GM12892 (cell line): ENCODE data around the gene NCOR2.

Source experiments
- DNase-seq: peaks from one replicate; pipeline ENCODE4 v3.0.0; 2011; ENCODE audit not compliant: insufficient read length
- FAIRE-seq: peaks from 2 replicates; lab custom pipeline; 2011; peaks lifted over from hg19 to GRCh38; lab: Jason Lieb, UNC
- POLR2A ChIP-seq: IDR thresholded peaks from 2 replicates; pipeline ENCODE4 v1.6.1; 2011; ENCODE audit warnings: low read depth, low read length, control low read depth
- POLR2AphosphoS5 ChIP-seq: IDR thresholded peaks from 2 replicates; pipeline ENCODE4 v1.6.1; 2011; ENCODE audit warnings: low read depth, low read length, control low read depth
- TAF1 ChIP-seq: IDR thresholded peaks from 2 replicates; pipeline ENCODE4 v1.6.1; 2011; ENCODE audit warnings: low read depth, mild to moderate bottlenecking, control low read depth, low read length, borderline replicate concordance

NCOR2 gene

DNA sequence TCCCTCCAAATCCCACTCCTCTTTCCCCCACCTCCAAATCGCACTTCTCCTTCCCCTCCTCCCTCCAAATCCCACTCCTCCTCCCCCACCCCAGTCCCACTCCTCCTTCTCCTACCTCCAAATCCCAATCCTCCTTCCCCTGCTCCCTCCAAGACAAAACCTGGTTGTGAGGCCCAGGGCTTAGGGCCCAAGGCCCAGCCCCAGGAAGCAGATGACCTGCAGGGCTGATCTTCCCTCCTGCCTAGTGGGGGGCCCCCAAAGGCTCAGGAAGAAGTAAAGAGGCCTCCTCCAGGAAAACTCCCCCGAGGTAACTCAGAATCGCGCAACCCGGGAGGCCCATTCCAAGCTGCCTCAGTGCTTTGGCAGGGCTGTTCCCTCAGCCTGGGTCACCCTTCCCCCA, 34.4 kb downstream of the NCOR2 start:
- FAIRE-seq (no peak), DNase-seq (no peak)
- TF ChIP-seq TAF1 (no peak), POLR2AphosphoS5 (no peak), POLR2A (no peak)

DNA sequence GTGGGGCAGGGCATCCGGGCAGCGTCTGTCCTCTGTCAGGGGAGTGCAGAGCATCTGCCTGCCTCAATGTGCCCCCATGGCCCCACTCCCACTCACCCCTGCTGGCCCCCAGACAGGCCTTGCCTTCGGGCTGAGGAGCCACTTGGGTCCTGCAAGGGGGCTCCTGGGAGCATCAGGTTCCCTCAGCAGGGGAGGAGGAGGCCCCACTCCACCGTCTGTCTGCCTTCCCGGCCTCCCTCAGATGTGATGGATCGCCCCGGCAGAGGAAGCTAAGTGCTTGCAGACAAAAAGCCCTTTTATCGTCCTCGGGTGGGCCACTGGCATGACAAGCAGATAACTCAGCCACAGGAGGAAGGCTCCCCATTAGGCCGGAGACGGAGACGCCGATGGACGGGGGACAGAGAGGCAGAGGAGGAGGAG, 35.1 kb downstream of the NCOR2 start:
- FAIRE-seq (no peak), DNase-seq (no peak)
- no peak for TF ChIP-seq POLR2A
- TF ChIP-seq POLR2AphosphoS5: no peak
- TF ChIP-seq TAF1: no peak

DNA sequence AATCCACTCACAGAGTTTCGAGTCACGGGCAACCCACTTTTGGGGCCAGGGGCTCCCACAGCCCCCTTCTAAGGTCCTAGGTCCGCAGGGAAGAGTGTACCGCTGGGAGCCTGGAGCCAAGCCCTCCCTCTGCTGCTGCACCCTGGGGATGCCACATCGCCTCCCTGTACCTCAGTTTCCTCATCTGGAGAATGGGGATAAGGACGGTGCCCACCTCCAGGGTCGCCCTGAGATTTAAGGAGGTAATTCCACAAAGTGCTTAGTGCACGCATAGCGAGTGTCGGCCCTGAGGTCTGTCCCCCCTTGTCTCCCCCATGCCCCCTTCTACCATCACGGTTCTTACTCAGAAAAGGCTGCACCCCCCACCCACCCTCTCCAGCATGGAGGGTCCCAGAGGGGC, 35.5 kb downstream of the NCOR2 start:
- DNase-seq (no peak), FAIRE-seq (no peak)
- no peak for TF ChIP-seq POLR2AphosphoS5
- TF ChIP-seq TAF1: no peak
- no peak for TF ChIP-seq POLR2A

- FAIRE-seq: no peak
- DNase-seq: no peak
- TF ChIP-seq POLR2A (no peak), TAF1 (no peak), POLR2AphosphoS5 (no peak)
These were observed 36.1 kb downstream of the NCOR2 start for GRCh38 chr12:124531281-124531745.

- TF ChIP-seq TAF1: no peak
- TF ChIP-seq POLR2A: no peak
- TF ChIP-seq POLR2AphosphoS5: no peak
- FAIRE-seq: no peak
- DNase-seq: no peak
These were observed 36.7 kb downstream of the NCOR2 start for GRCh38 chr12:124530637-124531263.

DNA sequence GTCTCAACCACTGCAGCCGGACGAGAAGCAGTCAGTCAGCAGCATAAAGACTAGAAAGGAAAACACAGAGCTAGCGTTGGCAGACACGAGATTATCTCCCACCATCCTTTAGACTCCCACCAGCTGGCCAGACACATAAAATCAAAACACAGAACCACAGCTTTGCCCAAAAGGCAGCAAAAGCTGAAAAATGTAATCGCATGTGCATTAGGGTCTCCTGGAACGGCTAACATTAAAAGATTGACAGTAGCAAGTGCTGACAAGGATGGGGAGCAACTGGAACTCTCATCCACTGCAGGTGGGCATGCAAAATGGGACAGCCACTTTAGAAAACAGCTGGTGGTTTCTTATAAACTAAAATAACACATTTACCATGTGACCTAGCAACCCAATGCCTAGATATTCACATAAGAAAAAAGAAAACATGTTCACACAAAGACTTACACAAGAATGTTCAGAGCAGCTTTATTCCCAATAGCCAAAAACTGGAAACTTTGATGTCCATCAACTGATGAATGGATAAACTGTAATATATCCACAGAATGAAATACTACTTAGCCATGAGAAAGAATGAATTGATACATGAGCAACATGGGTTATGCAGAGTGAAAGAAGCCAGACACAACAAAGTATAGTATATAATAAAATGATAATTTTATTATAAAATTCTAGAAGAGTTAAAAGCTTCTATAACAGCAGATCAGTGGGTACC, 37.7 kb downstream of the NCOR2 start:
- TF ChIP-seq POLR2A: no peak
- no peak for TF ChIP-seq TAF1
- TF ChIP-seq POLR2AphosphoS5: no peak
- FAIRE-seq: no peak

GRCh38 chr12:124527861-124528561, 39.4 kb downstream of the NCOR2 start:
- no peak for FAIRE-seq
- DNase-seq: no peak
- TF ChIP-seq TAF1: no peak
- TF ChIP-seq POLR2A: no peak
- TF ChIP-seq POLR2AphosphoS5: no peak

More for the DNA sequence above, 37.7 kb downstream of the NCOR2 start:
- DNase-seq: no peak

DNA sequence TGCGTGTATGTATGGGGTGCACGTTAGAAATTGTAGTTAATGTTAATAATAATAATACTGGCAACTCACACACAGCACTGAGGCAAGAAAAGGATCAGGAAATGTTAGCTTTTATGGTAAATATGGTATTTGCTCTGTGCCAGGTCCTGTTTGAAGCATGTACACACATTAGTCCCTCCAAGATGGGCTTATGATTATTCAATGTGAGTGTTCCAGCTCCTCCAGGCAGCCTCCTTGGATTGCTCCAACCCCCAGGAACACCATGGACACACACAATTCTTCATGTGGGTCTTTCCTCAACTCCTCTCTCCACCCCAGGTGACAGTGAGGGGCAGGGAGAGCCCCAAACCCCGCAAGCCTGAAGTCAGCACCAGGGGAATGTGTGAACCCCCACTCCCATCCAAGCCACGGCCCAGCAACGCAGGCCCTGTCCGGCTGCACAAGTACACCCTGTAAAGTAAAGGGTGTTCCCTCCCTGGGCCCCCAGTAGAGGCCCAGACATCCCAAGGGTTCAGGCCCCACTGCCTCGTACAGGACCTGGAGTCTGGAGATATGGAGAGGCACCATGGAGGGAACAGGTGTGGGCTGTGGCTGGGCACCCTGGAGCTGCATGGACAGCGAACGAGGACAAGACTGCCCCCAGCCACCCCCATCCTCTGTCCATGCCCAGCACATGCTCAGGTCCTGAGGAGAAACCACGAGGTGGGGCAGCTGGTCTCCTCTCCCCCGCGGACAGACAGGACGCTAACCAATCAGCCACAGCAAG, 41.3 kb downstream of the NCOR2 start:
- no peak for FAIRE-seq
- TF ChIP-seq TAF1 (no peak), POLR2A (no peak), POLR2AphosphoS5 (no peak)
- no peak for DNase-seq

DNA sequence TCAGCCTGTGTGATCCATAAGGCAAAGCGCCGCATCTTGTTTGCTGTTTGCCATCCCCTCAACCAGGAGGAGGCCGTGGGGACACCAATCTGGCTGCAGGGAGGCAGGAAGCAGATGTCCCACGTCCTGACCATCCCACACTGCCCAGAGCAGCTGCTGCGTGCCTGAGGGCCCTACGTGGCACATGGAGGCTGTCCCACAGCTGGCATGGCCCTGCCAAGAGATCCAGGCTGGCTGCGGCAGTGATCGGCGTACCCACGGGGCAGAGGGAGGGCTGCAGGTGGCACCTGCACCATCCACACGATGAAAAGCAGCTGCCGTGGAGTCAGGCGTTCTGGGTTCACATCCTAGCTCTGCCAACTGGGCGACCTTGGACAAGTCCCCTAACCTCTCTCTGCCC, 42.0 kb downstream of the NCOR2 start:
- FAIRE-seq: no peak
- TF ChIP-seq POLR2A: no peak
- no peak for TF ChIP-seq TAF1
- no peak for DNase-seq

DNA sequence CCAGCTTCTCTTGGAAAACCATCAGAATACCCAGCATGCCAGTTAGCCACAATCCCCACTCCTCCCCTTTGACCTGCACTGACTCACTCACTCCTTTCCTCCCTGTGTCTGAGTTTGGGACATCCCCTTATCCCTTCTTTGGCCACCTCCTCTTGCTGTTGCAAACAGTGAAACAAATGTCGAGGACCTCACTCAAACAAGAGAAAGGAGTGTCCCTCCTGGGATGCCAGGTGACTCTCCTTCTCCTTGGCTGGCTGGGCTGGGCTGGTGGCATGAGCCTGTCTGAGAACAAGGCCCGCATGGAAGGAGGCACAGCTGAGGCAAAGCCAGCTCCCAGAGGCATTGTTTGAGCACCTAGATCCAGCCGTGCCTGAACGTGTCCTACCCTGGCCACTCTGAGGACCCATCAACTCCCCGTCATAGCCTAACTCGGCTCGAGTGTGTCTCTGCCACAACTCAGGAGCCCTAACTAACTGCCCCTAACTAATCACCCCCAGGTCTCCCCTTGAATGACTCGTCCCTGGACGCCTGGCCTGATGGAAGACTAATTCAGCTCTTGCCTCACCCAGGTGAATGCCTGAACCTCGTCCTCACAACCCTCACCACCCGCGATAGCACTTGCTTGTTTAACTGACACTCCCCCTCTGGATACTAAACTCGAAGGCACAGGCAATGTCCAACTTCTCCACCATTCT, 43.0 kb downstream of the NCOR2 start:
- DNase-seq (no peak), FAIRE-seq (no peak)
- no peak for TF ChIP-seq TAF1
- no peak for TF ChIP-seq POLR2A
- TF ChIP-seq POLR2AphosphoS5: no peak
